Mesothelial cell of epicardium (in vitro differentiated cells): ENCODE measurements around the gene THSD4. TPM values are rescaled to one million over a fixed set of nuclear protein-coding genes. Genes with fewer than 3 reads are reported as not detected.

Experiments
- DNase-seq, 2 experiments: peaks; one replicate each; pipeline ENCODE4 v3.0.0; 2021; ENCODE audit warnings: low spot score in 2 of 2; ENCODE audit not compliant: unreplicated experiment in 2 of 2
- H3K27ac Mint-ChIP-seq: 2 replicates; pipeline ENCODE4 v1.8.0; 2021; ENCODE audit warnings: mixed read lengths
- H3K27me3 Mint-ChIP-seq: 2 replicates; pipeline ENCODE4 v1.8.0; 2021; ENCODE audit warnings: low read depth, mixed read lengths
- H3K36me3 Mint-ChIP-seq: 2 replicates; pipeline ENCODE4 v1.8.0; 2021; ENCODE audit warnings: mixed read lengths
- H3K4me1 Mint-ChIP-seq: 2 replicates; pipeline ENCODE4 v1.8.0; 2021; ENCODE audit warnings: mixed read lengths
- H3K4me3 Mint-ChIP-seq: 2 replicates; pipeline ENCODE4 v1.8.0; 2021; ENCODE audit warnings: mild to moderate bottlenecking, moderate library complexity, mixed read lengths
- H3K9me3 Mint-ChIP-seq: 2 replicates; pipeline ENCODE4 v1.8.0; 2021; ENCODE audit warnings: mixed read lengths
- CTCF ChIP-seq: fragments of 200-600 bp; sonication (generic); IDR thresholded peaks from one replicate; pipeline ENCODE4 v1.5.0; 2021; ENCODE audit warnings: antibody characterized with exemption; ENCODE audit not compliant: unreplicated experiment
- total RNA-seq: library from RNA; stranded (reverse); gene quantifications from 3 replicates; pipeline ENCODE4 v1.2.1, GENCODE V29; 2021

Gene THSD4
- total RNA-seq, 1 donor from 2014 or later: 93.9 TPM

- TF ChIP-seq CTCF: no peak
- Mint-ChIP-seq H3K9me3 (no peaks in the 10 kb centered on the region), H3K4me3 (no peak overlapping the region), H3K27ac (no peak overlapping the region), H3K36me3 (no peaks in the 10 kb centered on the region), H3K27me3 (no peaks in the 10 kb centered on the region), H3K4me1 (peaks cover 15% of the 10 kb centered on the region)
- no peak for DNase-seq
Observed at GRCh38 chr15:71346464-71346863, 231.2 kb downstream of the THSD4 start.

GRCh38 chr15:71348597-71348996 is 233.3 kb downstream of the THSD4 start:
- Mint-ChIP-seq H3K27ac (no peak overlapping the region), H3K27me3 (no peaks in the 10 kb centered on the region), H3K4me3 (no peak overlapping the region), H3K36me3 (no peaks in the 10 kb centered on the region), H3K4me1 (peaks cover 15% of the 10 kb centered on the region), H3K9me3 (no peaks in the 10 kb centered on the region)
- no peak for TF ChIP-seq CTCF
- DNase-seq: no peak

GRCh38 chr15:71349336-71349735 is 234.1 kb downstream of the THSD4 start:
- Mint-ChIP-seq H3K4me1 (peaks cover 15% of the 10 kb centered on the region), H3K4me3 (no peak overlapping the region), H3K27me3 (no peaks in the 10 kb centered on the region), H3K9me3 (no peaks in the 10 kb centered on the region), H3K36me3 (no peaks in the 10 kb centered on the region), H3K27ac (no peak overlapping the region)
- no peak for DNase-seq
- TF ChIP-seq CTCF: no peak

GRCh38 chr15:71349736-71350526 is 234.7 kb downstream of the THSD4 start:
- TF ChIP-seq CTCF: no peak

GRCh38 chr15:71350622-71351378 is 235.5 kb downstream of the THSD4 start:
- Mint-ChIP-seq H3K4me3 (no peak overlapping the region), H3K27ac (no peak overlapping the region), H3K4me1 (peaks cover 13% of the 10 kb centered on the region), H3K9me3 (no peaks in the 10 kb centered on the region), H3K27me3 (no peaks in the 10 kb centered on the region), H3K36me3 (no peaks in the 10 kb centered on the region)
- DNase-seq: no peak
- no peak for TF ChIP-seq CTCF

More at GRCh38 chr15:71349736-71350526, 234.7 kb downstream of the THSD4 start:
- Mint-ChIP-seq H3K9me3 (no peaks in the 10 kb centered on the region), H3K27ac (no peak overlapping the region), H3K4me1 (peaks cover 11% of the 10 kb centered on the region), H3K36me3 (no peaks in the 10 kb centered on the region), H3K4me3 (no peak overlapping the region), H3K27me3 (no peaks in the 10 kb centered on the region)
- no peak for DNase-seq
